Activated naive CD8-positive, alpha-beta T cell treated with anti-CD3 and anti-CD28 coated beads, Interleukin-2, amount 50 U/mL, for 24 hours (primary cell): ENCODE measurements around the gene NDE1.

ENCODE experiments used
- ATAC-seq: fragments of 150-1000 bp; cut with Tn5 transposase; one replicate; pipeline ENCODE4 v1.10.0; 2021
- DNase-seq: peaks from one replicate; pipeline ENCODE4 v3.0.0; 2021
- H3K27ac Mint-ChIP-seq: one replicate; pipeline ENCODE4 v1.8.0; 2021; ENCODE audit warnings: mild to moderate bottlenecking, mixed read lengths
- H3K27me3 Mint-ChIP-seq: one replicate; pipeline ENCODE4 v1.8.0; 2021; ENCODE audit warnings: mixed read lengths
- H3K36me3 Mint-ChIP-seq: one replicate; pipeline ENCODE4 v1.8.0; 2021; ENCODE audit warnings: low read depth, mixed read lengths
- H3K4me1 Mint-ChIP-seq: one replicate; pipeline ENCODE4 v1.8.0; 2021; ENCODE audit warnings: mixed read lengths
- H3K4me3 Mint-ChIP-seq: one replicate; pipeline ENCODE4 v1.8.0; 2021; ENCODE audit warnings: mild to moderate bottlenecking, moderate library complexity, mixed read lengths
- H3K9me3 Mint-ChIP-seq: one replicate; pipeline ENCODE4 v1.8.0; 2021; ENCODE audit warnings: mixed read lengths

Gene NDE1

GRCh38 chr16:15611610-15612009, 38.4 kb upstream of the NDE1 start:
- no peaks in the 10 kb centered on the region for H3K9me3 Mint-ChIP-seq
- H3K27ac Mint-ChIP-seq = no peak overlapping the region
- no peak for DNase-seq
- H3K4me1 Mint-ChIP-seq = peaks cover 7% of the 10 kb centered on the region
- ATAC-seq = no peak
- H3K36me3 Mint-ChIP-seq = peaks cover 62% of the 10 kb centered on the region
- no peaks in the 10 kb centered on the region for H3K27me3 Mint-ChIP-seq
- H3K4me3 Mint-ChIP-seq = no peak overlapping the region

GRCh38 chr16:15613676-15614075, 36.4 kb upstream of the NDE1 start:
- ATAC-seq = no peak
- Mint-ChIP-seq H3K36me3 (peaks cover 58% of the 10 kb centered on the region), H3K27me3 (no peaks in the 10 kb centered on the region), H3K9me3 (no peaks in the 10 kb centered on the region), H3K27ac (no peak overlapping the region), H3K4me1 (peaks cover 8% of the 10 kb centered on the region), H3K4me3 (no peak overlapping the region)
- DNase-seq = no peak

- Mint-ChIP-seq H3K4me1 (peaks cover 1% of the 10 kb centered on the region), H3K27me3 (no peaks in the 10 kb centered on the region), H3K36me3 (peaks cover 46% of the 10 kb centered on the region), H3K9me3 (no peaks in the 10 kb centered on the region), H3K27ac (no peak overlapping the region), H3K4me3 (no peak overlapping the region)
- ATAC-seq (no peak), DNase-seq (no peak)
Observed at GRCh38 chr16:15616012-15616411, 34.0 kb upstream of the NDE1 start.

DNA sequence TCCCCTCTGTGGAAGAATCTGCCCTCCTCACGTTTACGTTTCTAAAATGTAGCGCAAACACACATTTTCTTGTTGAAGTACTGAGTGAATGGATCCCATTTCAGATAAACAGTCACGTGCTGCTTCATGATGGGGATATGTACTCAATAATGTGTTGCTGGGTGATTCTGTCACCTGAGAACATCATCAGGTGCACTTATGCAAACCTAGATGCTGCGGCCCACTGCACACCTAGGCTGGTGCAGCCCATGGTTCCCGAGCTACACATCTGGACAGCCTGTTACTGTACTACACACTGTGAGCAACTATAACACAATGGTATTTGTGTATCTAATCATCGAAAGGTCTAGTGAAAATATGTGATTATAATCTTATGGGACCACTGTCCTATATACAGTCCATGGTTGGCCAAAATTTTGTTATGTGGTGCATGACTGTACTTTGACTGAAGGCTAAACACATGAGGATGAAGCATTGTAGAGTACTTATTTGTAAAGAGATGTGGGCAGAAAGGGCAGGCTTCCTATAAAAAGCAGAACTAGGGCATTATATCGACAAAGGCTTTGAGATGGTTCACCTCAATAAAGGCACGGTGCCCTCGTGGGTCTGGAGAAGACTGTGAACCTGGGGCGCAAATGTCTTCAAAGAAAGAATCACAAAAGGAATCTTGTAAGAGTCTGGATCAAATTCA, 33.4 kb upstream of the NDE1 start:
- H3K4me3 Mint-ChIP-seq = no peak overlapping the region

DNA sequence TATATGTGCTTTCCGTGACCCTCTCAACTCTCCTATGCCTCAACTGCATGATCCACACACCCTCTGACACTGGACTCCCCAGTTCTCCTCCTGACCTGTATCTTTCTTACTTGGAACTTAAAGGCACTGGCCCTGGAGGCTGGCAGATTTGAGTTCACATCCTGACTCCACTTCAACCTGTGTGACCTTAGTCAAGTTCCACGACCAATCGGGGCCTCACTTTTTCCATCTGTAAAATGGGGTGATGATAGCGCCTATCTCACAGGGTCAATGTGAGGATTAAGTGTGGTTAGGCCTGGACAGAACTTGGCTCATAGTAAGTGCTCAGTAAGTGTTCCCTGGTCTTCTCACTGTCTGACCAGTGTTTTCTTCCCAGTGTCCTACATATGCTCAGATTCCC, 32.1 kb upstream of the NDE1 start:
- H3K9me3 Mint-ChIP-seq = no peaks in the 10 kb centered on the region
- H3K27me3 Mint-ChIP-seq = no peaks in the 10 kb centered on the region
- H3K27ac Mint-ChIP-seq = peak overlapping the region; percentile 71
- H3K4me3 Mint-ChIP-seq = no peak overlapping the region
- peaks cover 42% of the 10 kb centered on the region for H3K36me3 Mint-ChIP-seq
- DNase-seq (no peak), ATAC-seq (no peak)
- peaks cover 1% of the 10 kb centered on the region for H3K4me1 Mint-ChIP-seq

More for the DNA sequence above, 33.4 kb upstream of the NDE1 start:
- peaks cover 1% of the 10 kb centered on the region for H3K4me1 Mint-ChIP-seq
- DNase-seq (no peak), ATAC-seq (no peak)
- H3K9me3 Mint-ChIP-seq = no peaks in the 10 kb centered on the region
- no peak overlapping the region for H3K27ac Mint-ChIP-seq
- no peaks in the 10 kb centered on the region for H3K27me3 Mint-ChIP-seq
- peaks cover 46% of the 10 kb centered on the region for H3K36me3 Mint-ChIP-seq

DNA sequence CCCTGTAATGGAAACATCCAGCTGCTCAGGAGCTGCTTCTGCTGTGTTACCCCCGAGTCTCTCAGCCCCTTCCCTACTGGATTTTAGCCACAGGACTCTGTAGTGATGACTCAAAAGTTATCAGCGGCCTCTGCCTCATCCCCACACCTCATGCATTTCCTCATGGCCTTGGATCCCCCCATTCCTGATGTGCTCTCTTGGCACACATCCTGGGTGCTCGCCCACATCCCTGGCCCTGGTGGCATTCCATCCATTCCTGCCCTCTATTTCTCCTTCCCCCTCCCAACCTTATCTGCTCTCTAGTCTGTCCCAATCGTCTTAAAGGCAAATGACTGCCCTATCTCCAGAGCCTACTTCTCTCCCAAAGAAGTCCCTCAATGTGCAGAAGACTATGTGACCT, 31.7 kb upstream of the NDE1 start:
- DNase-seq = no peak
- no peaks in the 10 kb centered on the region for H3K9me3 Mint-ChIP-seq
- H3K4me3 Mint-ChIP-seq = no peak overlapping the region
- no peak for ATAC-seq
- H3K4me1 Mint-ChIP-seq = peaks cover 1% of the 10 kb centered on the region
- peaks cover 41% of the 10 kb centered on the region for H3K36me3 Mint-ChIP-seq
- H3K27ac Mint-ChIP-seq = peak overlapping the region; percentile 71
- H3K27me3 Mint-ChIP-seq = no peaks in the 10 kb centered on the region

- no peak for DNase-seq
- Mint-ChIP-seq H3K27ac (no peak overlapping the region), H3K4me1 (peaks cover 4% of the 10 kb centered on the region), H3K27me3 (no peaks in the 10 kb centered on the region), H3K36me3 (peaks cover 54% of the 10 kb centered on the region), H3K4me3 (no peak overlapping the region), H3K9me3 (no peaks in the 10 kb centered on the region)
- no peak for ATAC-seq
Observed at GRCh38 chr16:15620611-15621195, 29.3 kb upstream of the NDE1 start.

DNA sequence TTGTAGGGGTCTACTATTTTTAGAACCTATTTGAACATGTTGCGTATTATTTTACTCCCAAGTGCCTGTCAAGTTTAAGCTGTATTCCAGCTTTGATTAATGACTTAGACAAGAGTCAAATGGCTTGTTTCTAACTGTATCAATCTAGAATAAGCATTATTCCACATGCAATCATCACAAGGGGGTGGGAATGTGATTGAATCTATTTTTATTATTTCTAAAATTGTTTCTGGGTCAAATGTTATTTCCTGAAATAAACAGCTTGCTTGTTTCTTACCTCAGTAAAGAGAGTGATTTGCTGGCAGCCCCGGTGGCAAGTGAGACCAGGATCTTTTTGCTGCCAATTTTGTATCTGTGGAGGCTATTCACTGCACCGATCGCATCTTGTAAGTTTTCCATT, 28.6 kb upstream of the NDE1 start:
- H3K27me3 Mint-ChIP-seq = no peaks in the 10 kb centered on the region
- H3K27ac Mint-ChIP-seq = no peak overlapping the region
- no peak for ATAC-seq

DNA sequence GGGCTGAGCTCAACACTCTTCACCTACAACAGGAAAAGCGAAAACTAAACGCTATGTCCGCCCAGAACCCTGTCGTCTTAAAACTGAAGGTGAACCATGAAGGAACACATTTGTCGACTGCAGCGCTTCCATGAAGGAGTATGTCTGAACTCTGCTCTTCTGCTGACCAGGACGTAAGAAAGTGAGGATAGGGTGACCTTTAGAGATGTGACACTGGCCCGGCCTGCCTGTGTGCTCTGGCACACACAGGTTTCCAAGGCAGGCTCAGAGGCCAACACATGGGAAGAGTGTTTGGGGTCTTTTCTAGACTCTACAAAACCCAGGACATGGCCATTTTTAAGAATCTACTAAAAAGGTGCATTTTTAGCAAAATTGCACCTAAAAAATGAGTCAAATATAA, 28.2 kb upstream of the NDE1 start:
- H3K4me3 Mint-ChIP-seq = no peak overlapping the region

More for the DNA sequence above, 28.6 kb upstream of the NDE1 start:
- H3K4me1 Mint-ChIP-seq = peaks cover 4% of the 10 kb centered on the region
- no peak overlapping the region for H3K4me3 Mint-ChIP-seq
- H3K36me3 Mint-ChIP-seq = peaks cover 51% of the 10 kb centered on the region
- no peak for DNase-seq
- H3K9me3 Mint-ChIP-seq = no peaks in the 10 kb centered on the region

GRCh38 chr16:15631730-15632409, 18.2 kb upstream of the NDE1 start:
- Mint-ChIP-seq H3K27me3 (no peaks in the 10 kb centered on the region), H3K9me3 (no peaks in the 10 kb centered on the region), H3K4me1 (peaks cover 42% of the 10 kb centered on the region), H3K27ac (peak overlapping the region; percentile 78), H3K36me3 (peaks cover 68% of the 10 kb centered on the region), H3K4me3 (no peak overlapping the region)
- ATAC-seq = no peak
- DNase-seq = no peak

More for the DNA sequence above, 28.2 kb upstream of the NDE1 start:
- ATAC-seq = no peak
- DNase-seq = no peak
- Mint-ChIP-seq H3K36me3 (peaks cover 48% of the 10 kb centered on the region), H3K9me3 (no peaks in the 10 kb centered on the region), H3K27me3 (no peaks in the 10 kb centered on the region), H3K27ac (no peak overlapping the region), H3K4me1 (peaks cover 4% of the 10 kb centered on the region)

DNA sequence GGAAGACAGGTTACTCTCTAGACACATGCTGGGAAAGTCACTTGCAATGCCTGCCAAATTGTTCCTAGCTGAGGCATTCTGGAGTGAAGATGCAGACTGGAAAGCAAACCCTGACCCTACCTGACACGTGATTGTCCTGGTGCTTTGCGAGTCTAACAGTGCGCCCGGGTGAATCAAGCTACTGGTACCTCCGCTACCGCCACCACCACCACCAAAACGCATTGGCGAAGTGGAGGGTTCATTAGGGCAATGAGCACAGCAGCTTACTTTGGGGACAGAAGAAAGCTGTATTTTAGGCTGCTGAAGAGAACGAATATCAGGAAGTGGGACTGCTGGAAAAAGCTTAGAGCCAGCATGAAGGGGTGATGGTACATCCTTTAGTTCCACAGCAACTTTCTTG, 14.1 kb upstream of the NDE1 start:
- no peaks in the 10 kb centered on the region for H3K27me3 Mint-ChIP-seq
- DNase-seq (no peak), ATAC-seq (no peak)
- H3K9me3 Mint-ChIP-seq = no peaks in the 10 kb centered on the region
- peak overlapping the region; percentile 44 for H3K4me3 Mint-ChIP-seq
- peaks cover 75% of the 10 kb centered on the region for H3K36me3 Mint-ChIP-seq
- peaks cover 81% of the 10 kb centered on the region for H3K4me1 Mint-ChIP-seq
- H3K27ac Mint-ChIP-seq = peak overlapping the region; percentile 87

- Mint-ChIP-seq H3K36me3 (peaks cover 74% of the 10 kb centered on the region), H3K9me3 (no peaks in the 10 kb centered on the region), H3K4me1 (peaks cover 86% of the 10 kb centered on the region), H3K4me3 (peak overlapping the region; percentile 44), H3K27ac (peak overlapping the region; percentile 87), H3K27me3 (no peaks in the 10 kb centered on the region)
- ATAC-seq (peak; percentile 29), DNase-seq (no peak)
Observed at GRCh38 chr16:15636392-15636873, 13.6 kb upstream of the NDE1 start.

GRCh38 chr16:15639061-15639568, 10.9 kb upstream of the NDE1 start:
- H3K27ac Mint-ChIP-seq = peak overlapping the region; percentile 87
- DNase-seq = peak; percentile 31
- H3K36me3 Mint-ChIP-seq = peaks cover 52% of the 10 kb centered on the region
- peak; percentile 37 for ATAC-seq
- H3K9me3 Mint-ChIP-seq = no peaks in the 10 kb centered on the region
- H3K4me1 Mint-ChIP-seq = peaks cover 83% of the 10 kb centered on the region
- peak overlapping the region; percentile 71 for H3K4me3 Mint-ChIP-seq
- no peaks in the 10 kb centered on the region for H3K27me3 Mint-ChIP-seq

GRCh38 chr16:15640966-15641365, 9.1 kb upstream of the NDE1 start:
- peaks cover 80% of the 10 kb centered on the region for H3K4me1 Mint-ChIP-seq
- H3K4me3 Mint-ChIP-seq = peak overlapping the region; percentile 90

More at GRCh38 chr16:15640966-15641365, 9.1 kb upstream of the NDE1 start:
- peak overlapping the region; percentile 87 for H3K27ac Mint-ChIP-seq
- ATAC-seq = no peak
- H3K27me3 Mint-ChIP-seq = no peaks in the 10 kb centered on the region
- no peak for DNase-seq
- peaks cover 34% of the 10 kb centered on the region for H3K36me3 Mint-ChIP-seq
- no peaks in the 10 kb centered on the region for H3K9me3 Mint-ChIP-seq
